Neural cell (in vitro differentiated cells): ENCODE data around the gene ST8SIA6. TPM values are rescaled to one million over a fixed set of nuclear protein-coding genes. Genes with fewer than 3 reads are reported as not detected.

Source experiments
- H2AFZ ChIP-seq: fragments of 200-600, 300-800 bp; sonication (generic), shearing (Covaris generic); 2 replicates; pipeline ENCODE4 v1.6.0; 2014; ENCODE audit warnings: low read depth, mild to moderate bottlenecking, antibody characterized with exemption, low read length, moderate library complexity
- H3F3A ChIP-seq: fragments of 200-600 bp; shearing (Covaris generic); 2 replicates; pipeline ENCODE4 v1.6.1; 2016; ENCODE audit warnings: mild to moderate bottlenecking, moderate library complexity, mixed read lengths, antibody characterized with exemption, low read length; ENCODE audit not compliant: insufficient read depth, poor library complexity, severe bottlenecking
- H3K27ac ChIP-seq: fragments of 200-600, 300-800 bp; sonication (generic), shearing (Covaris generic); 2 replicates; pipeline ENCODE4 v1.5.1; 2014; ENCODE audit warnings: mild to moderate bottlenecking, low read length, moderate library complexity
- H3K27me3 ChIP-seq: fragments of 300-800, 200-600 bp; sonication (generic), shearing (Covaris generic); 2 replicates; pipeline ENCODE4 v1.6.0; 2014; ENCODE audit warnings: mild to moderate bottlenecking, low read depth, low read length, moderate library complexity; ENCODE audit not compliant: insufficient read depth
- H3K36me3 ChIP-seq: fragments of 300-800, 200-600 bp; sonication (generic), shearing (Covaris generic); 2 replicates; pipeline ENCODE4 v1.5.1; 2014; ENCODE audit warnings: mild to moderate bottlenecking, antibody characterized with exemption, low read length, moderate library complexity; ENCODE audit not compliant: insufficient read depth
- H3K4me2 ChIP-seq: fragments of 300-800, 200-600 bp; sonication (generic), shearing (Covaris generic); 2 replicates; pipeline ENCODE4 v1.6.0; 2014; ENCODE audit warnings: mild to moderate bottlenecking, low read length
- H3K4me3 ChIP-seq: fragments of 300-800, 200-600 bp; sonication (generic), shearing (Covaris generic); 2 replicates; pipeline ENCODE4 v1.5.1; 2014; ENCODE audit warnings: mild to moderate bottlenecking, low read length, moderate library complexity
- H3K79me2 ChIP-seq: fragments of 200-600 bp; shearing (Covaris generic); replicated peaks from 2 replicates; pipeline ENCODE4 v1.6.0; 2014; ENCODE audit warnings: mild to moderate bottlenecking, low read length, moderate library complexity; ENCODE audit not compliant: insufficient read depth
- H3K9ac ChIP-seq: fragments of 300-800, 200-600 bp; sonication (generic), shearing (Covaris generic); 2 replicates; pipeline ENCODE4 v1.6.1; 2016; ENCODE audit warnings: mild to moderate bottlenecking, low read length, mixed read lengths
- H3K9me2 ChIP-seq: fragments of 200-600 bp; shearing (Covaris generic); 2 replicates; pipeline ENCODE4 v1.6.1; 2016; ENCODE audit warnings: mild to moderate bottlenecking, low read length, mixed read lengths; ENCODE audit not compliant: insufficient read depth
- H3K9me3 ChIP-seq: fragments of 200-600, 300-800 bp; sonication (generic), shearing (Covaris generic); 2 replicates; pipeline ENCODE4 v1.6.1; 2016; ENCODE audit warnings: mild to moderate bottlenecking, mixed run types, low read length, moderate library complexity, mixed read lengths
- H4K20me1 ChIP-seq: fragments of 200-600 bp; shearing (Covaris generic); 2 replicates; pipeline ENCODE4 v1.6.1; 2016; ENCODE audit warnings: mild to moderate bottlenecking, mixed run types; ENCODE audit not compliant: insufficient read depth
- EP300 ChIP-seq: fragments of 450-650 bp; conservative IDR thresholded peaks from 2 replicates; pipeline ENCODE4 v1.6.1; 2014; ENCODE audit warnings: antibody characterized with exemption, mild to moderate bottlenecking, moderate library complexity; ENCODE audit not compliant: poor library complexity, severe bottlenecking
- EZH2 ChIP-seq: fragments of 200-600, 300-800 bp; shearing (Covaris generic), sonication (generic); IDR thresholded peaks from 2 replicates; pipeline ENCODE4 v1.6.1; 2014; ENCODE audit warnings: antibody characterized with exemption, low read length, borderline replicate concordance, mild to moderate bottlenecking; ENCODE audit not compliant: insufficient read depth, poor library complexity, severe bottlenecking
- MXI1 ChIP-seq: fragments of 450-650 bp; conservative IDR thresholded peaks from 2 replicates; pipeline ENCODE4 v1.6.1; 2014; ENCODE audit warnings: antibody characterized with exemption, mild to moderate bottlenecking; ENCODE audit not compliant: poor library complexity, severe bottlenecking
- POLR2AphosphoS5 ChIP-seq: IDR thresholded peaks from 2 replicates; pipeline ENCODE4 v1.6.1; 2012
- RAD21 ChIP-seq: fragments of 450-650 bp; conservative IDR thresholded peaks from 2 replicates; pipeline ENCODE4 v1.6.1; 2014; ENCODE audit warnings: antibody characterized with exemption, mild to moderate bottlenecking, moderate library complexity
- SMC3 ChIP-seq: fragments of 450-650 bp; conservative IDR thresholded peaks from 2 replicates; pipeline ENCODE4 v1.6.1; 2014; ENCODE audit warnings: antibody characterized with exemption, mild to moderate bottlenecking, moderate library complexity; ENCODE audit not compliant: poor library complexity
- TAF1 ChIP-seq: IDR thresholded peaks from 2 replicates; pipeline ENCODE4 v1.6.1; 2012; ENCODE audit warnings: low read depth
- polyA plus RNA-seq: library from polyadenylated mRNA; depleted of rRNA; stranded (reverse); fragments of >200 nt; gene quantifications from 2 replicates; pipeline ENCODE4 v1.2.3, GENCODE V29; 2014
- TF ChIP-seq, protein P1 (sequence below): fragments of 450-650 bp; IDR thresholded peaks from 2 replicates; pipeline ENCODE4 v1.5.1; 2014; ENCODE audit warnings: antibody characterized with exemption, mild to moderate bottlenecking, moderate library complexity; ENCODE audit not compliant: poor library complexity, severe bottlenecking
- TF ChIP-seq, protein P2 (sequence below): IDR thresholded peaks from 2 replicates; pipeline ENCODE4 v1.6.1; 2012; ENCODE audit warnings: borderline replicate concordance

The ST8SIA6 gene
- polyA plus RNA-seq, 1 donor from 2014 or later, result 0.41 TPM

DNA sequence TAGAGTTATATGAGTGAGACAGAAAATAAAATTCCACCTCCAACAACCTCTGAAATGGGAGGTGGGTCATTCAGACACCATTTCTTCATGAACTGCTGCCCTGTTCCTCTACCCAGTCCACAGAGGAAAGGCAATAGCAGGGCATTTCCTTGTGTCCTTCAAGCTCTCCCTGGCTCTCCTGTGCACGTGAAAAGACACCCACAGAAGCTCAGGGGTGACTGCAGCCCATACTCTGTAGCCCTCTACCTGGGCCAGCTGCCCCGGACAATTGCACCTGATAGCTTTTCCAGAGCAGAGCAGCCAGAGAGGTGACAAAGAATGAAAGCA, 10.0 kb downstream of the ST8SIA6 start:
- Histone ChIP-seq H3K9me3 (peaks cover 3% of the 10 kb centered on the region), H3K27me3 (no peaks in the 10 kb centered on the region), H3K27ac (no peak overlapping the region), H2AFZ (no peak overlapping the region), H3K4me2 (no peak overlapping the region), H3K79me2 (no peaks in the 10 kb centered on the region), H3F3A (no peaks in the 10 kb centered on the region), H3K4me3 (no peak overlapping the region), H3K9ac (no peak overlapping the region), H3K9me2 (no peaks in the 10 kb centered on the region), H4K20me1 (no peaks in the 10 kb centered on the region), H3K36me3 (no peaks in the 10 kb centered on the region)
- TF ChIP-seq SMC3 (no peak), POLR2AphosphoS5 (no peak), RAD21 (no peak), MXI1 (no peak), EZH2 (no peak), TAF1 (no peak), EP300 (no peak)
- TF ChIP-seq, protein P1, sequence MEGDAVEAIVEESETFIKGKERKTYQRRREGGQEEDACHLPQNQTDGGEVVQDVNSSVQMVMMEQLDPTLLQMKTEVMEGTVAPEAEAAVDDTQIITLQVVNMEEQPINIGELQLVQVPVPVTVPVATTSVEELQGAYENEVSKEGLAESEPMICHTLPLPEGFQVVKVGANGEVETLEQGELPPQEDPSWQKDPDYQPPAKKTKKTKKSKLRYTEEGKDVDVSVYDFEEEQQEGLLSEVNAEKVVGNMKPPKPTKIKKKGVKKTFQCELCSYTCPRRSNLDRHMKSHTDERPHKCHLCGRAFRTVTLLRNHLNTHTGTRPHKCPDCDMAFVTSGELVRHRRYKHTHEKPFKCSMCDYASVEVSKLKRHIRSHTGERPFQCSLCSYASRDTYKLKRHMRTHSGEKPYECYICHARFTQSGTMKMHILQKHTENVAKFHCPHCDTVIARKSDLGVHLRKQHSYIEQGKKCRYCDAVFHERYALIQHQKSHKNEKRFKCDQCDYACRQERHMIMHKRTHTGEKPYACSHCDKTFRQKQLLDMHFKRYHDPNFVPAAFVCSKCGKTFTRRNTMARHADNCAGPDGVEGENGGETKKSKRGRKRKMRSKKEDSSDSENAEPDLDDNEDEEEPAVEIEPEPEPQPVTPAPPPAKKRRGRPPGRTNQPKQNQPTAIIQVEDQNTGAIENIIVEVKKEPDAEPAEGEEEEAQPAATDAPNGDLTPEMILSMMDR, result no peak
- TF ChIP-seq, protein P2, sequence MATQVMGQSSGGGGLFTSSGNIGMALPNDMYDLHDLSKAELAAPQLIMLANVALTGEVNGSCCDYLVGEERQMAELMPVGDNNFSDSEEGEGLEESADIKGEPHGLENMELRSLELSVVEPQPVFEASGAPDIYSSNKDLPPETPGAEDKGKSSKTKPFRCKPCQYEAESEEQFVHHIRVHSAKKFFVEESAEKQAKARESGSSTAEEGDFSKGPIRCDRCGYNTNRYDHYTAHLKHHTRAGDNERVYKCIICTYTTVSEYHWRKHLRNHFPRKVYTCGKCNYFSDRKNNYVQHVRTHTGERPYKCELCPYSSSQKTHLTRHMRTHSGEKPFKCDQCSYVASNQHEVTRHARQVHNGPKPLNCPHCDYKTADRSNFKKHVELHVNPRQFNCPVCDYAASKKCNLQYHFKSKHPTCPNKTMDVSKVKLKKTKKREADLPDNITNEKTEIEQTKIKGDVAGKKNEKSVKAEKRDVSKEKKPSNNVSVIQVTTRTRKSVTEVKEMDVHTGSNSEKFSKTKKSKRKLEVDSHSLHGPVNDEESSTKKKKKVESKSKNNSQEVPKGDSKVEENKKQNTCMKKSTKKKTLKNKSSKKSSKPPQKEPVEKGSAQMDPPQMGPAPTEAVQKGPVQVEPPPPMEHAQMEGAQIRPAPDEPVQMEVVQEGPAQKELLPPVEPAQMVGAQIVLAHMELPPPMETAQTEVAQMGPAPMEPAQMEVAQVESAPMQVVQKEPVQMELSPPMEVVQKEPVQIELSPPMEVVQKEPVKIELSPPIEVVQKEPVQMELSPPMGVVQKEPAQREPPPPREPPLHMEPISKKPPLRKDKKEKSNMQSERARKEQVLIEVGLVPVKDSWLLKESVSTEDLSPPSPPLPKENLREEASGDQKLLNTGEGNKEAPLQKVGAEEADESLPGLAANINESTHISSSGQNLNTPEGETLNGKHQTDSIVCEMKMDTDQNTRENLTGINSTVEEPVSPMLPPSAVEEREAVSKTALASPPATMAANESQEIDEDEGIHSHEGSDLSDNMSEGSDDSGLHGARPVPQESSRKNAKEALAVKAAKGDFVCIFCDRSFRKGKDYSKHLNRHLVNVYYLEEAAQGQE, result no peak

DNA sequence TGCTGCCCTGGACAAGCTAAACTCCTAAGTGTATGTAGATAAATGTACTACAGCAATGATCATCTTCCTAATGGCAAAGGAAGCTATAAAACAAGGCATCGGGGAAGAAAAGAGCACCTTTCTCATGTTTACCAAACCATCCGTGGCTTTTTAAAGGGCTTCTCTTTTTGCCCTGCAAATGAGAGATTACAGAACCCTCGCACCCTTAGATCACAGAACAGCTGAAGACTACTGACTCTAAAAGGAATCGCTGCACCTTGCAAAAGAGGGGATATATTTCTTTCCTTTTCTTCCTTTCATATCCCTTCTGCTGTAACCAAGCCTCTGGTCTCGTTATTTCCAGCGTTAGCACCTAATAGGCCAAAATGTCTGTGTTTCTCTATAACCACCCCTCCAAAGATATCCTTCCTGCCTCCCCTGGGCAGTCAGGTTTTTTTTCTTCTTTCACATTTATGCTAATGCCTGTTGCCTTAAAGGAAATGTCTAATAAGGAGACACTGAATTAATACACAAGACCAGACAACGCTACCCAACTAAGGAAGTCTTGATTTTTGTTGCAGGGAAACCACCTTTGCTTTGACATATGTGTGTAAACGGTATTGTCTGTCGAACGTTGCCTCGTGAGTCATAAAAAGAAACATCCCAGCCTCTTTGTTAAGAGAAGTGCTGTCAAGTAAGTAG, 10.5 kb downstream of the ST8SIA6 start:
- Histone ChIP-seq H3K4me3 (no peak overlapping the region), H3K27me3 (no peaks in the 10 kb centered on the region), H2AFZ (no peak overlapping the region), H3K27ac (no peak overlapping the region), H3K9me2 (no peaks in the 10 kb centered on the region), H3K9me3 (peaks cover 3% of the 10 kb centered on the region), H3K79me2 (no peaks in the 10 kb centered on the region), H3K36me3 (no peaks in the 10 kb centered on the region), H3F3A (no peaks in the 10 kb centered on the region), H3K9ac (no peak overlapping the region), H4K20me1 (no peaks in the 10 kb centered on the region), H3K4me2 (no peak overlapping the region)
- no peak for TF ChIP-seq EZH2
- peak; percentile 23 for TF ChIP-seq EP300
- peak; percentile 42 for TF ChIP-seq POLR2AphosphoS5

DNA sequence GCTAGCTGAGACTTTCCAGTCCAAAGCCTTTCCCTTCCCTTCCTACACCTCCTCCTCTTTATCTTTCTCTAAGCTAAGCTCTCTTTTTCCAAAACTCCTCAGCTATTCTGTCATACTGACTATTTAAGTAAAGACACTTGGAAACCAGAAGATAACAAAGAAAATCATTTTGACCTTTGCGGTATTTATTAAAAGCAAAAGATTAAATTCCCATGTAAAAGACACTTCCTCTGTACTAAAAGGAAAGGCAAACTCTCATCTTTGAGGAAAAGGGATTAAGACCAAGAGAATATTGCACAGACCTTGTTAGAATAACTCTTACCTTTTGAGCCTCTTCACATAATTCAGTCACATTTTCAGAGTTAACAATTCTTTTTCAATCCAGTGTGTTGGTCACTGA, 15.8 kb downstream of the ST8SIA6 start:
- H3K27me3 ChIP-seq, result no peaks in the 10 kb centered on the region

More for the DNA sequence above, 15.8 kb downstream of the ST8SIA6 start:
- TF ChIP-seq MXI1 (no peak), RAD21 (no peak), TAF1 (no peak), EP300 (no peak)
- TF ChIP-seq, protein P2, result no peak
- TF ChIP-seq, protein P1, result no peak
- no peak overlapping the region for H3K4me2 ChIP-seq
- H3K4me3 ChIP-seq, result no peak overlapping the region
- H3K27ac ChIP-seq, result no peak overlapping the region
- H3F3A ChIP-seq, result no peaks in the 10 kb centered on the region
- H4K20me1 ChIP-seq, result no peaks in the 10 kb centered on the region
- H3K79me2 ChIP-seq, result no peaks in the 10 kb centered on the region
- H2AFZ ChIP-seq, result no peak overlapping the region
- no peaks in the 10 kb centered on the region for H3K9me3 ChIP-seq
- no peak overlapping the region for H3K9ac ChIP-seq
- H3K9me2 ChIP-seq, result no peaks in the 10 kb centered on the region
- no peaks in the 10 kb centered on the region for H3K36me3 ChIP-seq
